HEK293 (cell line): ENCODE results near the gene SLC28A1.

Experiments
- CTCF ChIA-PET: fragments of 350-600 bp; formaldehyde crosslinking; extraction: SDS; loops from one replicate; lab custom pipeline; 2021; ENCODE audit warnings: antibody characterized with exemption; lab: Yijun Ruan, JAX
- POLR2A ChIA-PET: fragments of 300-600 bp; formaldehyde crosslinking; extraction: SDS; loops from one replicate; lab custom pipeline; 2020; ENCODE audit warnings: antibody characterized with exemption, inconsistent platforms; lab: Yijun Ruan, JAX
- H3K27ac ChIP-seq: fragments of 200-500 bp; sonication (Bioruptor generic); 2 replicates; pipeline ENCODE4 v1.5.1; 2014; ENCODE audit warnings: low read depth, low read length, control low read depth, inconsistent platforms; ENCODE audit errors: extremely low read depth
- H3K36me3 ChIP-seq, 2 experiments: fragments of 200-500 bp in 1 of 2; sonication (Bioruptor generic) in 1 of 2; 1 replicate in 1 of 2; 2 replicates in 1 of 2; pipeline ENCODE4 v1.5.1; 2014 to 2017; ENCODE audit warnings: inconsistent platforms in 2 of 2, low read length in 2 of 2; ENCODE audit not compliant: control insufficient read depth in 2 of 2, insufficient read depth in 1 of 2
- H3K4me1 ChIP-seq: fragments of 200-500 bp; sonication (Bioruptor generic); 2 replicates; pipeline ENCODE4 v1.5.1; 2014; ENCODE audit warnings: mild to moderate bottlenecking, low read length, inconsistent platforms; ENCODE audit not compliant: control insufficient read depth, insufficient read depth
- H3K4me3 ChIP-seq: 2 replicates; pipeline ENCODE4 v1.5.1; 2011; ENCODE audit warnings: low read depth, mild to moderate bottlenecking, control low read depth, low read length, moderate library complexity
- H3K9me3 ChIP-seq: fragments of 200-500 bp; sonication (Bioruptor generic); 2 replicates; pipeline ENCODE4 v1.5.1; 2014; ENCODE audit warnings: low read depth, low read length, inconsistent platforms; ENCODE audit not compliant: control insufficient read depth, insufficient read depth
- HIC1 ChIP-seq: fragments of 450-650 bp; formaldehyde crosslinking; IDR thresholded peaks from 2 replicates; pipeline ENCODE4 v1.5.1; 2016; ENCODE audit warnings: missing biosample characterization, missing genetic modification characterization
- KLF1 ChIP-seq: fragments of 450-650 bp; formaldehyde crosslinking; IDR thresholded peaks from 2 replicates; pipeline ENCODE4 v1.5.1; 2016; ENCODE audit warnings: missing biosample characterization, missing genetic modification characterization
- KLF10 ChIP-seq: fragments of 450-650 bp; IDR thresholded peaks from 2 replicates; pipeline ENCODE4 v1.5.1; 2018; ENCODE audit warnings: missing biosample characterization, mild to moderate bottlenecking, missing genetic modification characterization
- KLF8 ChIP-seq: fragments of 450-650 bp; formaldehyde crosslinking; IDR thresholded peaks from 2 replicates; pipeline ENCODE4 v1.5.1; 2016; ENCODE audit warnings: missing biosample characterization, missing genetic modification characterization
- KLF9 ChIP-seq: fragments of 450-650 bp; formaldehyde crosslinking; IDR thresholded peaks from 2 replicates; pipeline ENCODE4 v1.5.1; 2016; ENCODE audit warnings: missing biosample characterization, missing genetic modification characterization, low read depth
- SP2 ChIP-seq: fragments of 450-650 bp; formaldehyde crosslinking; IDR thresholded peaks from 2 replicates; pipeline ENCODE4 v1.5.1; 2016; ENCODE audit warnings: missing biosample characterization, missing genetic modification characterization
- ZBTB1 ChIP-seq: fragments of 450-650 bp; formaldehyde crosslinking; IDR thresholded peaks from 2 replicates; pipeline ENCODE4 v1.5.1; 2016; ENCODE audit warnings: missing biosample characterization, missing genetic modification characterization
- ZFHX2 ChIP-seq: fragments of 450-650 bp; formaldehyde crosslinking; conservative IDR thresholded peaks from 2 replicates; pipeline ENCODE4 v1.5.1; 2016; ENCODE audit warnings: missing biosample characterization, missing genetic modification characterization
- ZNF155 ChIP-seq: fragments of 450-650 bp; formaldehyde crosslinking; IDR thresholded peaks from 2 replicates; pipeline ENCODE4 v1.5.1; 2016; ENCODE audit warnings: missing biosample characterization, missing genetic modification characterization
- ZNF175 ChIP-seq: fragments of 450-650 bp; formaldehyde crosslinking; IDR thresholded peaks from 2 replicates; pipeline ENCODE4 v1.5.1; 2016; ENCODE audit warnings: missing biosample characterization, missing genetic modification characterization
- ZNF23 ChIP-seq: fragments of 450-650 bp; formaldehyde crosslinking; IDR thresholded peaks from 2 replicates; pipeline ENCODE4 v1.5.1; 2016; ENCODE audit warnings: missing biosample characterization, missing genetic modification characterization, borderline replicate concordance
- ZNF292 ChIP-seq: fragments of 450-650 bp; formaldehyde crosslinking; IDR thresholded peaks from 2 replicates; pipeline ENCODE4 v1.5.1; 2016; ENCODE audit warnings: low read depth, missing biosample characterization, missing genetic modification characterization, borderline replicate concordance
- ZNF311 ChIP-seq: fragments of 450-650 bp; formaldehyde crosslinking; IDR thresholded peaks from 2 replicates; pipeline ENCODE4 v1.5.1; 2017; ENCODE audit warnings: missing biosample characterization, missing genetic modification characterization, borderline replicate concordance
- ZNF394 ChIP-seq: fragments of 450-650 bp; formaldehyde crosslinking; IDR thresholded peaks from 2 replicates; pipeline ENCODE4 v1.5.1; 2016; ENCODE audit warnings: missing biosample characterization, missing genetic modification characterization, mild to moderate bottlenecking, moderate library complexity, borderline replicate concordance
- ZNF473 ChIP-seq: fragments of 450-650 bp; formaldehyde crosslinking; IDR thresholded peaks from 2 replicates; pipeline ENCODE4 v1.5.1; 2017; ENCODE audit warnings: missing biosample characterization, missing genetic modification characterization
- ZNF549 ChIP-seq: fragments of 450-650 bp; IDR thresholded peaks from 2 replicates; pipeline ENCODE4 v1.5.1; 2018; ENCODE audit warnings: missing biosample characterization, missing genetic modification characterization, mild to moderate bottlenecking, inconsistent platforms, moderate library complexity
- ZNF621 ChIP-seq: fragments of 450-650 bp; formaldehyde crosslinking; IDR thresholded peaks from 2 replicates; pipeline ENCODE4 v1.5.1; 2017; ENCODE audit warnings: missing biosample characterization, missing genetic modification characterization
- ZNF792 ChIP-seq: fragments of 450-650 bp; formaldehyde crosslinking; IDR thresholded peaks from 2 replicates; pipeline ENCODE4 v1.5.1; 2016; ENCODE audit warnings: missing biosample characterization, missing genetic modification characterization
- ZSCAN30 ChIP-seq: fragments of 450-650 bp; IDR thresholded peaks from 2 replicates; pipeline ENCODE4 v1.5.1; 2018; ENCODE audit warnings: missing biosample characterization, mild to moderate bottlenecking, missing genetic modification characterization, moderate library complexity
- ZXDB ChIP-seq: fragments of 450-650 bp; formaldehyde crosslinking; IDR thresholded peaks from 2 replicates; pipeline ENCODE4 v1.5.1; 2016; ENCODE audit warnings: missing biosample characterization, missing genetic modification characterization
- TF ChIP-seq, protein P1 (sequence below): fragments of 450-650 bp; IDR thresholded peaks from 2 replicates; pipeline ENCODE4 v1.5.1; 2018; ENCODE audit warnings: missing biosample characterization, missing genetic modification characterization
- TF ChIP-seq, protein P2 (sequence below): fragments of 450-650 bp; formaldehyde crosslinking; IDR thresholded peaks from 2 replicates; pipeline ENCODE4 v1.5.1; 2016; ENCODE audit warnings: missing biosample characterization, missing genetic modification characterization
- TF ChIP-seq, protein P3 (sequence below): fragments of 450-650 bp; IDR thresholded peaks from 2 replicates; pipeline ENCODE4 v1.5.1; 2018; ENCODE audit warnings: missing biosample characterization, mild to moderate bottlenecking, missing genetic modification characterization
- TF ChIP-seq, protein P4 (sequence below): fragments of 450-650 bp; formaldehyde crosslinking; IDR thresholded peaks from 2 replicates; pipeline ENCODE4 v1.5.1; 2016; ENCODE audit warnings: missing biosample characterization, missing genetic modification characterization, low read depth

SLC28A1 gene

DNA sequence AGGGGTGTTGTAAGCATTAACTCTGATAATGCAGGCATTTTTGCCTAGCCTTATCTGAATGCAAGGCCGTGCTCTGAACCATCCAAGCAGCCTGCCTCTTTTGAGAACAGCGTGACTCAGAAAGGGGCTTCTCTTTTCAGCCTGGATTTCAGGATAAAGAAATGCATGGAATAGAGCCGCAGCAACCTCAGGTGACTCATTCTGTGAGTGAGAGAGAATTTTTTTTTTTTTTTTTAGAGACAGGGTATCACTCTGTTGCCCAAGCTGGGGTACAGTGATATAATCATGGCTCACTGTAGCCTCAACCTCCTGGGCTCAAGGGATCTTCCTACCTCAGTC lies 76.6 kb downstream of the SLC28A1 start (continued):
- TF ChIP-seq ZNF175 (tag by site-specific recombination), result no peak
- TF ChIP-seq, protein P1, sequence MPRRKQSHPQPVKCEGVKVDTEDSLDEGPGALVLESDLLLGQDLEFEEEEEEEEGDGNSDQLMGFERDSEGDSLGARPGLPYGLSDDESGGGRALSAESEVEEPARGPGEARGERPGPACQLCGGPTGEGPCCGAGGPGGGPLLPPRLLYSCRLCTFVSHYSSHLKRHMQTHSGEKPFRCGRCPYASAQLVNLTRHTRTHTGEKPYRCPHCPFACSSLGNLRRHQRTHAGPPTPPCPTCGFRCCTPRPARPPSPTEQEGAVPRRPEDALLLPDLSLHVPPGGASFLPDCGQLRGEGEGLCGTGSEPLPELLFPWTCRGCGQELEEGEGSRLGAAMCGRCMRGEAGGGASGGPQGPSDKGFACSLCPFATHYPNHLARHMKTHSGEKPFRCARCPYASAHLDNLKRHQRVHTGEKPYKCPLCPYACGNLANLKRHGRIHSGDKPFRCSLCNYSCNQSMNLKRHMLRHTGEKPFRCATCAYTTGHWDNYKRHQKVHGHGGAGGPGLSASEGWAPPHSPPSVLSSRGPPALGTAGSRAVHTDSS (tag by site-specific recombination), result no peak
- TF ChIP-seq, protein P2, sequence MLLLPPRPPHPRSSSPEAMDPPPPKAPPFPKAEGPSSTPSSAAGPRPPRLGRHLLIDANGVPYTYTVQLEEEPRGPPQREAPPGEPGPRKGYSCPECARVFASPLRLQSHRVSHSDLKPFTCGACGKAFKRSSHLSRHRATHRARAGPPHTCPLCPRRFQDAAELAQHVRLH (tag by site-specific recombination), result no peak
- TF ChIP-seq KLF8, result no peak
- TF ChIP-seq, all 188 proteins: peak for 0

DNA sequence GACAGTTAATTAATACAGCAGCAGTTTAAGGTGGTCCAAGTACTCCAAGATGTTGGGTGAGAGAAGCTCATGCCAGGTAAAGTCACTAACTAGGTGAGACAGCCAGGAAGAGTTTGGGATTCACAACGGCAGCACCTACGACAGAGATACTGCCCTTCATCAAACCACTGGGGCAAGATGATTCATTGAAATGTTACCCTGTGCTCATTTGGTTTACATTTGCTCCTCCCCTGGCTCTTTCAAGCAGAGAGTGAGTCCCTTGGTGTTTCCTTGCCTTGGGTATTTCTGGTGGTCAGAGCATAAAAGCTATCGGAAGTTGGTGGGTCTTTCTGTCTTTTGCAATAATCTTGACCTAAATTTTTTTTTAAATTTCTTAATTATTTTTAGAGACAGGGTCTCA lies 77.2 kb downstream of the SLC28A1 start:
- ChIA-PET POLR2A (no interaction called here), CTCF (interaction anchor here (0.6 to 1.2 kb wide), 3 partner anchors 12 to 49 kb away, joined by 4 to 5 read pairs (median 4); no protein-coding TSS in a partner anchor)
- H3K36me3 ChIP-seq, result no peaks in the 10 kb centered on the region
- TF ChIP-seq ZNF311 (no peak), ZNF792 (tag by site-specific recombination) (no peak), KLF1 (tag by site-specific recombination) (no peak), ZSCAN30 (no peak), ZNF292 (tag by site-specific recombination) (no peak), ZNF549 (no peak), KLF10 (tag by site-specific recombination) (no peak), ZNF394 (tag by site-specific recombination) (no peak), ZNF23 (tag by site-specific recombination) (no peak), ZNF155 (tag by site-specific recombination) (no peak), ZXDB (tag by site-specific recombination) (no peak), ZFHX2 (no peak), SP2 (tag by site-specific recombination) (no peak), ZNF473 (tag by site-specific recombination) (no peak), KLF9 (tag by site-specific recombination) (no peak), ZBTB1 (no peak), ZNF621 (no peak), HIC1 (tag by site-specific recombination) (no peak)
- TF ChIP-seq, protein P3, sequence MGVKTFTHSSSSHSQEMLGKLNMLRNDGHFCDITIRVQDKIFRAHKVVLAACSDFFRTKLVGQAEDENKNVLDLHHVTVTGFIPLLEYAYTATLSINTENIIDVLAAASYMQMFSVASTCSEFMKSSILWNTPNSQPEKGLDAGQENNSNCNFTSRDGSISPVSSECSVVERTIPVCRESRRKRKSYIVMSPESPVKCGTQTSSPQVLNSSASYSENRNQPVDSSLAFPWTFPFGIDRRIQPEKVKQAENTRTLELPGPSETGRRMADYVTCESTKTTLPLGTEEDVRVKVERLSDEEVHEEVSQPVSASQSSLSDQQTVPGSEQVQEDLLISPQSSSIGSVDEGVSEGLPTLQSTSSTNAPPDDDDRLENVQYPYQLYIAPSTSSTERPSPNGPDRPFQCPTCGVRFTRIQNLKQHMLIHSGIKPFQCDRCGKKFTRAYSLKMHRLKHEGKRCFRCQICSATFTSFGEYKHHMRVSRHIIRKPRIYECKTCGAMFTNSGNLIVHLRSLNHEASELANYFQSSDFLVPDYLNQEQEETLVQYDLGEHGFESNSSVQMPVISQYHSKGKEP (tag by site-specific recombination), result no peak
- TF ChIP-seq, protein P4, sequence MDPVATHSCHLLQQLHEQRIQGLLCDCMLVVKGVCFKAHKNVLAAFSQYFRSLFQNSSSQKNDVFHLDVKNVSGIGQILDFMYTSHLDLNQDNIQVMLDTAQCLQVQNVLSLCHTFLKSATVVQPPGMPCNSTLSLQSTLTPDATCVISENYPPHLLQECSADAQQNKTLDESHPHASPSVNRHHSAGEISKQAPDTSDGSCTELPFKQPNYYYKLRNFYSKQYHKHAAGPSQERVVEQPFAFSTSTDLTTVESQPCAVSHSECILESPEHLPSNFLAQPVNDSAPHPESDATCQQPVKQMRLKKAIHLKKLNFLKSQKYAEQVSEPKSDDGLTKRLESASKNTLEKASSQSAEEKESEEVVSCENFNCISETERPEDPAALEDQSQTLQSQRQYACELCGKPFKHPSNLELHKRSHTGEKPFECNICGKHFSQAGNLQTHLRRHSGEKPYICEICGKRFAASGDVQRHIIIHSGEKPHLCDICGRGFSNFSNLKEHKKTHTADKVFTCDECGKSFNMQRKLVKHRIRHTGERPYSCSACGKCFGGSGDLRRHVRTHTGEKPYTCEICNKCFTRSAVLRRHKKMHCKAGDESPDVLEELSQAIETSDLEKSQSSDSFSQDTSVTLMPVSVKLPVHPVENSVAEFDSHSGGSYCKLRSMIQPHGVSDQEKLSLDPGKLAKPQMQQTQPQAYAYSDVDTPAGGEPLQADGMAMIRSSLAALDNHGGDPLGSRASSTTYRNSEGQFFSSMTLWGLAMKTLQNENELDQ (tag by site-specific recombination), result no peak
- no peaks in the 10 kb centered on the region for H3K4me1 ChIP-seq
- H3K4me3 ChIP-seq, result no peak overlapping the region
- H3K9me3 ChIP-seq, result no peaks in the 10 kb centered on the region
- no peak overlapping the region for H3K27ac ChIP-seq
